HG03469 (cell line): ENCODE measurements around the gene HIRIP3.
"Not testable (repeated sequence)": the region's sequence is repeated elsewhere in the genome, so short reads cannot be mapped to it uniquely, and the experiment has no call there.

Experiments
- ATAC-seq: cut with Tn5 transposase; IDR thresholded peaks from one replicate; pipeline ENCODE4 v1.9.1; 2021; ENCODE audit warnings: mild to moderate bottlenecking, moderate library complexity, moderate number of reproducible peaks; ENCODE audit not compliant: unreplicated experiment

HIRIP3 gene, protein sequence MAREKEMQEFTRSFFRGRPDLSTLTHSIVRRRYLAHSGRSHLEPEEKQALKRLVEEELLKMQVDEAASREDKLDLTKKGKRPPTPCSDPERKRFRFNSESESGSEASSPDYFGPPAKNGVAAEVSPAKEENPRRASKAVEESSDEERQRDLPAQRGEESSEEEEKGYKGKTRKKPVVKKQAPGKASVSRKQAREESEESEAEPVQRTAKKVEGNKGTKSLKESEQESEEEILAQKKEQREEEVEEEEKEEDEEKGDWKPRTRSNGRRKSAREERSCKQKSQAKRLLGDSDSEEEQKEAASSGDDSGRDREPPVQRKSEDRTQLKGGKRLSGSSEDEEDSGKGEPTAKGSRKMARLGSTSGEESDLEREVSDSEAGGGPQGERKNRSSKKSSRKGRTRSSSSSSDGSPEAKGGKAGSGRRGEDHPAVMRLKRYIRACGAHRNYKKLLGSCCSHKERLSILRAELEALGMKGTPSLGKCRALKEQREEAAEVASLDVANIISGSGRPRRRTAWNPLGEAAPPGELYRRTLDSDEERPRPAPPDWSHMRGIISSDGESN

DNA sequence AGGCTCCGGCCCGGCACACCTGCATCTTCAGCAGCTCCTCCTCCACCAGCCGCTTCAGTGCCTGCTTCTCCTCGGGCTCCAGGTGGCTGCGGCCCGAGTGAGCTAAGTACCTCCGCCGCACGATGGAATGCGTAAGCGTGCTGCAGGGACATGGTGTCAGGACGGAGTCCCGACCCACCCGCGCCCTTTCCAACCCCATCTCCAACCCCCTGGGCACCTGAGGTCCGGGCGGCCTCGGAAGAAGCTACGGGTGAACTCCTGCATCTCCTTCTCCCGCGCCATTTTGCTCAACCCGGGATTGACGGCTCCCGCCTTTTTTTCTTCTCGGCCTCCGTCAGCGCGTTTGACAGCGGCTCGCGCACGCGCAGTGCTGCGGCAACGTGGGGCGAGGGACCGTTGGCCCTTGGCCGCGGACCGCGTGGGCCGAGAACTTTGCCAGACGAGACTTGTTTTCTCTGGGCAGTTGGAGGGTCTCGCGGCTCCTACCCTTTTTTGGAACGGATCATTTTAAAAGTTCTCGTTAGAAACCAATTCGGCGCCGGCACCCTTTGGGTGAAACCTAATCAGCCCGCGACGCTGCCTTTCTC lies at the start of gene HIRIP3:
Gene HIRIP3, minus strand, starts transcription at position 294 of the 587 bp plus-strand sequence. Its CDS starts 12 bp downstream, at position 282.
- no peak for ATAC-seq

GRCh38 chr16:30041841-30042240 lies 46.4 kb upstream of the HIRIP3 start:
- no peak for ATAC-seq

- ATAC-seq, result not testable (repeated sequence)
These were observed 45.3 kb upstream of the HIRIP3 start for GRCh38 chr16:30040690-30041089.

GRCh38 chr16:30040221-30040620 lies 44.8 kb upstream of the HIRIP3 start:
- no peak for ATAC-seq

GRCh38 chr16:30033270-30033669 lies 37.9 kb upstream of the HIRIP3 start:
- ATAC-seq, result no peak

GRCh38 chr16:30032083-30032819 lies 36.8 kb upstream of the HIRIP3 start:
- no peak for ATAC-seq

- no peak for ATAC-seq
These were observed 36.1 kb upstream of the HIRIP3 start for GRCh38 chr16:30031477-30031918.

DNA sequence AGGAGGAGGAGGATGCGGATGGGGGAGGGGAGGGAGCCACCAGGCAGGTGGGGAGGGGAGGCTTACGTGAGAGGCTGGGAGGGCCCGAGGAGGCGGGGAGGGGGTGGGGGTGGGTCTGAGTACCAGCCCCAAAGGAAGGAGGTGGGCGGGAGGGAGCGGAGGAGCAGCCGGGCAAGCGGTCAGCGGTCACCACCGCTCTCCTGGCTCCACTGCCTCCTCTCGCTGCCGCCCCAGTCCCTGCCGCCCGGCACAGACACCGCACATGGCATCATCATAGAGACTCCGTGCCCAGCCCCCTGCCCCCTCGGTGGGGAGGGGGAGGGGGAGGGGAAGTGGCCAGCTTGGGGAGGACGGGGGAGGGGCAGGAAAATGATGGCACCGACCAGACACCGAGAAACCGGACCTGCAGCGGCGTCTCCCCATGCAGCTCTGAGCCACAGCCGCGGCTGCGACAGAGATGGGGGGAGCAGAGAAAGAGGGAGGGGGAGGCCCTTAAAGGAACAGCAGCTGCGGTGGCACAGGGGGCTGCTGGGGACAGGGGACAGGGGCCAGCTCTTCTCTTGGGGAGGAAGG lies 35.5 kb upstream of the HIRIP3 start, which contains the start of gene TLCD3B:
Gene TLCD3B, minus strand, starts transcription at position 431 of the 573 bp plus-strand sequence. CDS start 744 bp downstream, outside the sequence.
- no peak for ATAC-seq

DNA sequence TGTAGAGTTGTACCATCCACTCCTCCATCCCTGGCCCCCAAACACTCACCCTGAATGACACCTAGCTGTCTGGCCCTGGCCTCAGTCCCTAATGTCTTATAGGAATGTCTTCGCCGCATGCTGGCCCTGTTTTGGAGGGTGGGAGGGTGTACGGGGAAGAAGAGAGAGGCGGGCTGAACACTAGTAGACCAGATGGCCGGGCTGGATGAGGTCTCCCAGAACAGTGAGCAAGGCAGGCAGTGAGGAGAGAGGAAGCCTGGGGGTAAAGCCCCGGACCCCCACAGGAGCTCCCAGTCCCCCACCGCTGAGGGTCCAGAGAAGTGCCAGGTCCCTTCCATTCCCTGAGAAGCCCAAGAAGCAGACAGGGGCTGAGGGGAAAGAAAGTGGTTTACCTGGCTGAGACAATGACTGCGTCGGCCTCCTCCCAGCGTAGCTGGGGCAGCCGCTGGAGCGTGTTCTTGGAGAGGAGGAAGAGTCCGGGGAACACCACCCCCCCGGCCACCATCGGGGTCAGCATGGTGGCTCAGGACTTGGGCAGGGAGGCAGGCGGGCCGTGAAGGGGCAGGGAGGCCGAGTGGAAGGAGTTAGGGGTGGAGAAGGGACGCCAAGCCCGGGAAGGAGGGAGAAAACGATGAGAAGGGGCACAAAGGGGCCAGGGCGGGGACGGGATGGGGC lies 34.7 kb upstream of the HIRIP3 start:
- ATAC-seq, result no peak

DNA sequence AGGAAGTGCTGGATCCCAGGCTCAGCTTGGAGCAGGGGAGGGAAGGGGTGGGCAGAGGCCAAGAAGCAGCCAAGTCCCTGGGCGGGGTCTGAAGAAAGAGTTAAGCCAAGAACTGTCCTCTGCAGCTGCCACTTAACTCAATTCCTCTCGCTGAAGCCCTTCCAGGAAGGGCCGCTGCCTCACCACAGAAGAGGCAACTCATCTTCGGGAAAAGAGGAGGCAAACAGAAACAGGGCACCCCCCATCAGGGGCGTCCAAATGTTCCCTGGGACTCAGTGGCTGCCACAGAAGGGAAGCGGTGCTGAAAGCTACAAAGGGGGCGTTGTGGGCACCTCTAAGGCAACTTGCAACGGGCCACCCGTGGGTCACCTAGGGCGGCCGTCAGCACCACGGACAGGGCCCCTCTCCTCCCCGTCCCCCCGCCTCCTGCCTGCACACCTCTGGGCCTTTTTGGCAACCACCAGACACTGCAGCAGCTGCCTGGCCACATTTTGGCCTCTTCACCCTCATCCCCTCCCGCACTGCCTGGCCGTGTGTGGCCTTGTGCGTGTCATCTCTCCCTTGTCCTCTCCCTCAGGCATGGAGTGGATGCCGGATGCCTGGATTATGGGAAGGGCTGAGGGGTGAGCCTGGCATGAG lies 33.1 kb upstream of the HIRIP3 start:
- no peak for ATAC-seq

GRCh38 chr16:30027588-30028437 lies 32.4 kb upstream of the HIRIP3 start:
- no peak for ATAC-seq

- no peak for ATAC-seq
These were observed 31.0 kb upstream of the HIRIP3 start for GRCh38 chr16:30026449-30026848.

- ATAC-seq, result no peak
These were observed 30.2 kb upstream of the HIRIP3 start for GRCh38 chr16:30025574-30025973.

DNA sequence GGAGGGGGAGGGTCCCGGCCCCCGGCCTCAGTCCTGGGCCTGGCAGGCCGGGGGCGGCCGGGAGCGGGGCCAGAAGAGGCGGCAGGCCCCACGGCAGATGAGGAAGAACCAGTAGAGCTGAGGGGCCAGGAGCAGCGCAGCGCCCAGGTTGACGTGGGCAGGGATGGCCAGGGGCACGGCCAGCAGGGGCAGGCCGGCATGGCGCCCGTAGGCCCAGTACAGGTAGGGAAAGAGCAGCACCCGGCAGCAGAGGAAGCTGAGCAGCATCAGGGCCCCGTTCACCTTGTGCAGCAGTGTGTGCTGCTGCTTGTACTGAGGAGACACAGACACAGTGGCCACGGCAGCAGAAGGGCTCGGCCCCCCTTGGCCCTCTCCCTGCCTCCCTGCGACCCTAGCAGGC lies 29.7 kb upstream of the HIRIP3 start:
- no peak for ATAC-seq

DNA sequence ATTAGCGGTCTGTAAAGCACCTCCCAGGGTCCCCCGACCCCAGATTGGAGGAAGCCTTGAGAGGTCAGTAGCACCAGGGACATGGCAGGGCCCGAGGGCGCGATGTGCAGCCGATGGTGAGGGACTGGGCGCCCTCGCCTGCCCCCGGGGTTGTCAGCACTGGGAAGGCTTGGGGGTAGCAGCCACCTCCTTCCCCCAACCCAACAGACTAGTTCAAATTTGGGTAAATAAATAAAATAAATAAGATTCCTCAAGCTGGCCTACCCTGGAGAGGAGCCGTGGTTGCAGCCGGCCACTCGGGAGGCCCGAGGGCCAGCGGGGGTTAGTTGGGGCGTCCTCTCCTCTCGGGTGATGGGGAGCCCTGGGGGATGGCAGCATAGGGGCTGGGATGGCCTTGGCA lies 29.0 kb upstream of the HIRIP3 start:
- ATAC-seq, result no peak

GRCh38 chr16:30023586-30023985 lies 28.2 kb upstream of the HIRIP3 start:
- ATAC-seq, result no peak

GRCh38 chr16:30022887-30023286 lies 27.5 kb upstream of the HIRIP3 start, which contains the start of gene C16orf92:
C16orf92 (plus strand) TSS chr16:30023198; CDS start chr16:30023341, 143 bp downstream.
- no peak for ATAC-seq

- ATAC-seq, result no peak
These were observed 23.3 kb upstream of the HIRIP3 start for GRCh38 chr16:30018731-30019158.

- not testable (repeated sequence) for ATAC-seq
These were observed 22.5 kb upstream of the HIRIP3 start for GRCh38 chr16:30017937-30018336.
